CD4-positive, alpha-beta T cell treated with Interleukin-4 for 4 hours (primary cell): Measurements from ENCODE around the gene POLD2.

ENCODE experiments used
- DNase-seq: peaks from one replicate; pipeline ENCODE4 v3.0.0-alpha.2; 2020

POLD2 gene

DNA sequence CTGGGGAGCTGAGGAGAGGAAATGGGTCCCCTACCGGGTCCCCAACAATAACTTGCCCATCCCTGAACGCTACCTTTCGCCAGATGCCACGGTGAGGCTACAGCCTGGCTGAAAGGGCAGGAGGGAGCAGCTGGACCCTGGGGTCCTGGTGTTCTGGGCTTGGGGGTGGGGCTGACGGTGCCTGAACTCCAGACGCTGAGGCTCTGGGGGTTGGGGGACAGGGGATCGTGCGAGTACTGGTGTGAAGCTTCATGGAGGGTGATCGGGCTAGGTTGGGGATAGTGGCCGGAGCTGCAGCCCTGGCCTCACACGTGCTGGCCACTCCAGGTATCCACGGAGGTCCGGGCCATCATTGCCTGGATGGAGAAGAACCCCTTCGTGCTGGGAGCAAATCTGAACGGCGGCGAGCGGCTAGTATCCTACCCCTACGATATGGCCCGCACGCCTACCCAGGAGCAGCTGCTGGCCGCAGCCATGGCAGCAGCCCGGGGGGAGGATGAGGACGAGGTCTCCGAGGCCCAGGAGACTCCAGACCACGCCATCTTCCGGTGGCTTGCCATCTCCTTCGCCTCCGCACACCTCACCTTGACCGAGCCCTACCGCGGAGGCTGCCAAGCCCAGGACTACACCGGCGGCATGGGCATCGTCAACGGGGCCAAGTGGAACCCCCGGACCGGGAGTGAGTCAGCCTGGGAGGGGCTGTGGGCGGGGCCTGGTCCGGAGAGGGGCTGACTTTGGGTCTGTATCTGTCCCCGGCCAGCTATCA, 10.9 kb downstream of the POLD2 start:
- no peak for DNase-seq

GRCh38 chr7:44111761-44112160, 11.6 kb downstream of the POLD2 start:
- DNase-seq, result no peak

GRCh38 chr7:44110719-44111635, 12.4 kb downstream of the POLD2 start:
- no peak for DNase-seq

DNA sequence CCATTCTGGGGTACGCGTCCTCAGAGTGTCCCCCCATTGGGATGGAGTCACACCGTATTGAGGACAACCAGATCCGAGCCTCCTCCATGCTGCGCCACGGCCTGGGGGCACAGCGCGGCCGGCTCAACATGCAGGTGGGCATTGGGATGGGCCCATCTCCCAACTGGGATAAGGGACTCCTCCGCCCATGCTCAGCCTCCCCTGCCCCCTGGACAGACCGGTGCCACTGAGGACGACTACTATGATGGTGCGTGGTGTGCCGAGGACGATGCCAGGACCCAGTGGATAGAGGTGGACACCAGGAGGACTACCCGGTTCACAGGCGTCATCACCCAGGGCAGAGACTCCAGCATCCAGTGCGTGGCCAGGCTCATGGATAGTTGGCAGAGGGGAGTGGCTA, 13.4 kb downstream of the POLD2 start:
- no peak for DNase-seq

- no peak for DNase-seq
Observed at GRCh38 chr7:44108768-44109750, 14.3 kb downstream of the POLD2 start.

DNA sequence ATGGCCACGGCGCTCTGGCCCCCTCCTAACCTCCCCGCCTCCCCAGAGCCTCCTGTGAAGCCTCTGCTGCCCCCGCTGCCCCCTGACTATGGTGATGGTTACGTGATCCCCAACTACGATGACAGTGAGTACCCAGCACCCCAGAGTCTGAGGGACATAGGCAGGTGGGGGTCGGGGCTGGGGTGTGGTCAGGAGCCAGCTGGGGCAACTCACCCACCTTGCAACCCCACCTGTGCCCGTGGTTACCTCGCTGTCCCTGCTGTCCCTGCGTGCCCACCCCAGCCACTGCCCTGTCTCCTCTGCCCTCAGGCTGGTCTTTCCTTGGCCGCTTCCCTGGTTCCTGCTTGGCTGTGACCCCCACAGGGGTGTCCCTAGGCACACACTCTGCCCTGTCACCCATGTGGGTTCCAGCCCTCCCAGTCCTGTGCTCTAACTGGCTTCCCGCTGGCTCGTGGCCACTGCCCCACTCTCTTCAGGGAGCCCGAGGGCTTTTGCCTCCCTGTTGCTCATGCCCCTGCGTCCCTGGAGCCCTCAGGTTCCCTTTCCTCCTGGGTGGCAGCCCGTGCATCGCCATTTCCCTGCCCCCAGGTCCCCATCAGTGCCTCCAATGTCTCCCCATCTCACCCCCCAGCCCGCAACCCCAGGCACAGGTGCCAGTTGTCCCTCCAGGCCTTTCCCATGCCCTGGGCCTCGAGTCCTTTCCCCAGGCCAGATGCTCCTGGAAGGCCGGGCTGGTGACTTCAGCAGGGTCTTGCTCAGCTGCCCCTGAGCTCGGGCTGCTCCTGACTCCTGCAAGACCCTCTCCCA, 15.2 kb downstream of the POLD2 start:
- no peak for DNase-seq

DNA sequence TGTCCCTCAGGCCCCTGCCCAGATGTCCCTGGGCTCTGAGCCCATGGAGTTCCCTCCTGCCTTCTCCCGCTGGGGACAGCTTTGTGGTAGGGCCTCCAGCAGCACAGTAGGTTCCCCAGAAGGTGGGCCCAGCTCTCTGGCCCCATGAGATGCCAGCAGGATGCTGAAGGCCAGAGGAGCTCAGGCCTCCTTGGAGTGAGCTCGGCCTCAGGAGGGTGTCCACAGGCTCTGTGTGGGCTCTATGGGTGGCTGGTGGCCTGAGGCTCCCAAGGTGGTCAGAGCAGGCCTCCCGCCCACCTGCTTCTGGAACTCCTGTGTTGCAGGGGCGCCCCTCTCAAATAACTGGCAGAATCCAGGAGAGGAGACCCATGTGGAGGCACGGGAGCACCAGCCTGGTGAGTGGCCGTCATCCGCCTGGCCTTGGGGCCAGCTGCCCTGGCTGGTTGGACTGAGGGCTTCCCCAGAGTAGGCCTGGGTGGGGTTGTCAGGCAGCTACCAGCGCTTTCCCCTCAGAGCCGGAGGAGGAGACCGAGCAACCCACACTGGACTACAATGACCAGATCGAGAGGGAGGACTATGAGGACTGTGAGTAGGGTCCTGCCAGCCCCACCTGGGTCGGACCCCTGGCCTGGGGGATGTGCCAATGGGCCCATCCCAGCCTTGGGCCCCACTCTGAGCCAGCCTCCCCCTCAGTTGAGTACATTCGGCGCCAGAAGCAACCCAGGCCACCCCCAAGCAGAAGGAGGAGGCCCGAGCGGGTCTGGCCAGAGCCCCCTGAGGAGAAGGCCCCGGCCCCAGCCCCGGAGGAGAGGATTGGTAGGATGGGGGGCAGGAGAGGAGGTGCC, 16.0 kb downstream of the POLD2 start:
- DNase-seq, result no peak

DNA sequence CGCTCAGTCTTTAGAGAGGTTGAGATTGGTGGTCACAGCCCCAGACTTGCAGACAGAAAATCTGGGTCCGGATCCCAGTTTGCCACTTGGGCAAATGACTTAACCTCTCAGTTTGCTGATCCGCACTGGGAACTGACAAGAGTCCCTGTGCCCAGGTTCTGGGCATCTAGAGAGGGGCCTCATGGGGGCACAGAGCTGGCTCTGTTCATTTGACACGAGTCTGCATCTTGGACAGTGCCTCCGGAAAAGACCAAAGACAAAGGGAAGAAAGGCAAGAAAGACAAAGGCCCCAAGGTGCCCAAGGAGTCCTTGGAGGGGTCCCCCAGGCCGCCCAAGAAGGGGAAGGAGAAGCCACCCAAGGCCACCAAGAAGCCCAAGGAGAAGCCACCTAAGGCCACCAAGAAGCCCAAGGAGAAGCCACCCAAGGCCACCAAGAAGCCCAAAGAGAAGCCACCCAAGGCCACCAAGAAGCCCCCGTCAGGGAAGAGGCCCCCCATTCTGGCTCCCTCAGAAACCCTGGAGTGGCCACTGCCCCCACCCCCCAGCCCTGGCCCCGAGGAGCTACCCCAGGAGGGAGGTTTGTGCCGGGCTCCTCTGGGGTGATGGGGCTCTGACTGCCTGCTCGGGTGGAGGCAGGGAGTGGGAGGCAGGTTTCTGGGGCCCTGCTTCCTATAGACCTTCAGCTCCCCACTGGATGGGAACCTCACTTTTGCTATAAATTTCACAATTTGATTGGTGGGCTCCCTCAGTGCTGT, 16.9 kb downstream of the POLD2 start:
- DNase-seq, result no peak

DNA sequence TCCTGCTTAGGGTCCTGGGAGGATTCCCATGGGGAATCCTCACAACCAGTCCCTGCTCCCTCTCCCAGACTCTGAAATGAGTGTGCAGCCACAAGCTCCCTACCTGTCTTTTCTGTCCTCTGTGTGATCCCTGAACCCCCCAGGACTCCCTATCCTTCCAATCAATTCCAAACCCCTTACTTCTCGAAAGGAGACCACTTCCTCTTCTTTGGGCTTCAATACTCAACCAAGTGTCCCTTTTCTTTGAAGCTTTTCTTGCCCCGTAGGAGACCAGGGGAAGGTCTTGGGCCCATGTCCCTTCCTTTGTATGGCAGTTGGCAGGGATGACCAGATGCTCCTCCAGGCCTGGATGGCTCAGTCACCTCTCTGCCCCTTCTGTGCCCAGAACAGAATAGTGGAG, 17.5 kb downstream of the POLD2 start:
- no peak for DNase-seq

- DNase-seq, result no peak
Observed at GRCh38 chr7:44104860-44105771, 18.2 kb downstream of the POLD2 start.

- no peak for DNase-seq
Observed at GRCh38 chr7:44103923-44104859, 19.2 kb downstream of the POLD2 start, which contains the start of gene AEBP1. Gene AEBP1 (plus strand): TSS chr7:44104345. CDS start chr7:44104666, 321 bp downstream.

DNA sequence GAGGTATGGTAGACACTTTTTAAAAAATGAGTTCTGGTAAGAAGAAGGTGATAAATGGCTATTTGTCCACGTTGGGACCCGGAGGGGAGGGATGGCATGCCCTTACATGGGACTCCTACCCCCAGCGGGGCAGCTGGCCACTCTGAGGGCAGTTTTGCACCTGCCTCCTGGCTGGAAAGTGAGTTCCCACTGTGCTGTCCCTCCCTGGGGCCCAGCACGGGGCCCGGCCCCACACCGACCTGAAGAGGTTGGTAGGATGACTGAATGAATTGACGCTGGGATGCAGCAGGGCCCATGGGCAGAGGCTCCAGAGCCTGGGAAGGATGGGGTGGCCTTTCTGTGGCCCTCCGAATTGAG, 19.8 kb downstream of the POLD2 start:
- DNase-seq, result no peak

DNA sequence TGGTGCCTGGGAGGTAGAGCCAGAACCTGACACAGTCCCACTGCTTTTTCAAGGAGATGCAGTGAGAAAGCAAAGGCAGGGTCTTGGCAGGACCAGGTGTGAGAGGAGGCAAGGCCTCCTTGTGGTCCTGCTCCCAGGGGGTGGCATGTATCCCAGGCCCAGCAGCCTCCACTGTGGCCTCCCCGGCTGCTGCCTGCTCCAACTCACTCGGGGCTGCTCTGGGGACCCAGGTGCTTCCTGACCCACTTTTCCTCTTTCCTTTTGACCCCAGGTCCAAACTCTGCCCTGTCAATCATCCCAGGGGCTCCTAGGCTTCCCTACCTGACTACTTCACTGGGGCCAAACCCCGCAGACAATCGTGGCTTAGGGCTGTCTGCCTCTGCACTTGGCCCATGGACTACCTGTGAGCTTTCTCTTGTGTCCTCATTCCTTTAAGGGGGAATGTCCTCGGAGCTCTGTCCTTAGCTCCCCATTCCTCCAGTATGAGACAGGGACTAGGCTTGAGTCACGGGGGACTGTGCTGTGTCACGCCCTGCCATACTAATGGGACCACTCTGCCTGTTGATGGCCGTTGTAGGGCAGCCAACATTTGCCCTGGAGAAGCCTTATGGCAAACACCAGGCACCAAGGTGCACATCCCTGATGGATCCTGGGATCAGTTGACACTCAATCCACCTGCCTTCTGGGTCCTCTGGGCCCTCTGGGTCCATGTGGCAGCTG, 20.3 kb downstream of the POLD2 start:
- DNase-seq, result no peak

DNA sequence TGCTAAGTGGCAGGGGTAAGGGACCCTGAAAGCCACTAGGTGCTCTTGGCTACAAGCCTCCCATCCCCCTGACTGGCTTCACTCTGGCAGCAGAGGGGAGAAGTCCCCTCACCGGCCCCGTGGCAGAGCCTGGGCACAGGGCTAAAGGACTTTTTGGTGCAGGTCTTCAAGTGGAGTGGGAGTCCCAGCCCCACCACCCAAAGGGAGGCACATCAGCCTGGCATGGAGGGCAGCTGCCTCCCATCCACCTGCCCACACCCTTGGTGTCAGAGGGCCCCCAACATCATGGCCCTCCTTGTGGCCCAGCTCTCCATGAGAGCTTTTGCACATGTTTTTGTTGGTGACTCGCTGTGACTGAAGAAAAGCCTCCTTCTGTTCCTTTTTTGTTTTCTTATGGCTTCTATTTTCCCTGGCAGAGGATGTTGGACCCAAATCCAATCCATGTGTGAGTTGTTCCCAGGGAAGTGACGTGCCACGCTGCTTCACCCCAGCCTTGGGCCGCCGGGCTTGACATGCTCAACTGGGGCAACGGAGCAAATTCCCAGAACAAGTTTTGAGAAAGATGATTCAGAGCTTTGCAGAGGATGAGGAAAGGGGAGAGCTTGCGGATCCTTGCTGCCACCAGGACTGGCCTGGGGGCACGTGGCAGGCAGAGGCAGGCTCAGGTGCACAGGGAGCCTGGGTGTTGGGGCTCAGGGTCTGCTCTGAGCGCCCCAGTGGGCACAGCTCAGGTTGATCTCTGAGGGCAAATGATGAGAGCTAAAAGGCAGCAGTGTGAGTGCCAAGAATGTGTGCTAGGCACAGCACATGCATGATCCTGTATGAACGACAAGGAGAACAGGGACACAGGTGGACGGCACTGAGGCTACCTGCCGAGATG, 21.1 kb downstream of the POLD2 start:
- DNase-seq, result no peak

DNA sequence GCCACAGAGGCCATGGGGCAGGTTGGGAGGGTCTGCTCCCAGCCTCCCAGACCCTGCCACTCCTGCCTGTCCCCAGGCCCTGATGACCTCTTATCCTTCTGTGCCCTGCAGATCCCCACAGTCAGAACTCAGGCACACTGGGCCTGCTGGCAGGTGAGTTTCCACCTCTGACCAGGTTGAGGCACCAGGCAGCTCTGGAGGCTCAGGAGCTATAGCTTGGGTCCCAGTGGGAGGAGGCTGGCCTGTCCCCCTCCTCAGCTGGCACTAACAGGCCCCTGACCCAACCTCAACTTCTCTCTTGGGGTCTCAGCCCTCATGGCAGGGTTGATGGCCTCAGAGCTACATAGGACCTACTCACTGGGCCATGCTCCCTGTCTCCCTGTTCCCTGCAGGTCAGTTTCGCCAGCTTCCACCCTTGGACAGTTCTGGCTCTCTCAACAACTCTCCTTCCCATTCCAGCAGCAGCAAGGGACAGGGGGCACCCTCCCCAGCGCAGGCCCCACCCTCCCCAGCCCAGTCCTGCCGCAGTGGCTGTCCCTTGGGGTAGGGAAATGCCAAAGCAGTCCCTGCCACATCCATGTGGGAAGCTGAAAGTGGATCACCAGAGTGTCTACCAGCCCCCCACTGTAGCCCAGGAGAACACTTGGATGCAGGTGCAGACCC, 21.9 kb downstream of the POLD2 start:
- no peak for DNase-seq
